MM.1S (cell line): ENCODE measurements around the gene CYB5R3.

Source experiments
- EZH2 ChIP-seq: fragments of 300-600 bp; sonication (generic); optimal IDR thresholded peaks from 2 replicates; pipeline ENCODE3; 2017; ENCODE audit warnings: low read depth, mild to moderate bottlenecking, antibody characterized with exemption, low read length, mixed read lengths
- EZH2phosphoT487 ChIP-seq: fragments of 300-600 bp; sonication (generic); IDR thresholded peaks from 2 replicates; pipeline ENCODE4 v1.6.1; 2018; ENCODE audit warnings: antibody characterized with exemption, low read length
- TF ChIP-seq, protein P1 (sequence below): fragments of 300-600 bp; sonication (generic); IDR thresholded peaks from 2 replicates; pipeline ENCODE4 v1.5.1; 2016; ENCODE audit warnings: antibody characterized with exemption, low read length, mixed read lengths

DNA sequence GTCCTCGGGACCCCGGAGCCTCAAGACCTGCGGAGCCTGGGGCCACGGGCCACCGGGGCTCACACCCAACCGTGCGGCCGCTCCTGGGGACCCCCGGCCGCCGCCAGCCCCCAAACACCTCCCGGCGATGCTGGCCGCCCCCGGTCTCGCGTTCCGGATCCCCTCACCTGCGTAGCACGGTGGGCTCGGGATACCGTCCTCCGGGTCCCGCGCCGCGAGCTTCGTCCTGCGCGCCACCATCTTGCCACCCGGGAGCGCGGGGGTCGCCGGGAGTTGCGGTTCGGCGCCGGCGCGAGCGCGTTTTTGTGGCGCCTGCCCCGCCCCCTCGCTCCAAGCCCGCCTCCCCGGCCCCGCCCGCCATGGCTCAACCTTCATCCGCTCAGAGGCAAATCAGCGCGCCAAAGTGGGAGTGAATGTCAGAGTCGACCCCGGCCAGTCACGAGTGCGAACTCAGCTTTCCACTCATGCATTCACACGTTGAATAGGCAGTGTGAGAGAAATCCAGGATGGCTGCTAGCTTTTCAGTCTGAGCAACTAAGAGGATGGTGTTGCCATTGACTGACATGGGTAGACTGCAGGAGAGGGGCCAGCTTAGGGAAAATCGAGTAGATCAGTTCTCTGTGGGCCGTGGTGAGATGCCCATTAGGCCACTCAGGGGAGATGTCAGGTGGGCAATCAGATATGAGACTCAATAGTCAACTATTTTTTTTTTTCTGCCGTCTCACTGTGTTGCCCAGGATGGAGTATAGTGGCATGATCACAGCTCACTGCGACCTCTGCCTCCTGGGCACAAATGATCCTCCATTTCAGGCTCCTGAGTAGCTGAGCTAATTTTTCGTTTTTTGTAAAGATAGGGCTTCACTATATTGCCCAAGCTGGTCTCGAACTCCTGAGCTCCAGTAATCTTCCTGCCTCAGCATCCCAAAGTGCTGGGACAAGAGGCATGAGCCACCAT, 67.2 kb downstream of the CYB5R3 start:
- TF ChIP-seq, protein P1, sequence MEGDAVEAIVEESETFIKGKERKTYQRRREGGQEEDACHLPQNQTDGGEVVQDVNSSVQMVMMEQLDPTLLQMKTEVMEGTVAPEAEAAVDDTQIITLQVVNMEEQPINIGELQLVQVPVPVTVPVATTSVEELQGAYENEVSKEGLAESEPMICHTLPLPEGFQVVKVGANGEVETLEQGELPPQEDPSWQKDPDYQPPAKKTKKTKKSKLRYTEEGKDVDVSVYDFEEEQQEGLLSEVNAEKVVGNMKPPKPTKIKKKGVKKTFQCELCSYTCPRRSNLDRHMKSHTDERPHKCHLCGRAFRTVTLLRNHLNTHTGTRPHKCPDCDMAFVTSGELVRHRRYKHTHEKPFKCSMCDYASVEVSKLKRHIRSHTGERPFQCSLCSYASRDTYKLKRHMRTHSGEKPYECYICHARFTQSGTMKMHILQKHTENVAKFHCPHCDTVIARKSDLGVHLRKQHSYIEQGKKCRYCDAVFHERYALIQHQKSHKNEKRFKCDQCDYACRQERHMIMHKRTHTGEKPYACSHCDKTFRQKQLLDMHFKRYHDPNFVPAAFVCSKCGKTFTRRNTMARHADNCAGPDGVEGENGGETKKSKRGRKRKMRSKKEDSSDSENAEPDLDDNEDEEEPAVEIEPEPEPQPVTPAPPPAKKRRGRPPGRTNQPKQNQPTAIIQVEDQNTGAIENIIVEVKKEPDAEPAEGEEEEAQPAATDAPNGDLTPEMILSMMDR = no peak
- no peak for TF ChIP-seq EZH2
- TF ChIP-seq EZH2phosphoT487 = no peak
